GM21529 (cell line): ENCODE data around the gene EIPR1.
A peak's percentile ranks its signal among the peaks of the same experiment; 100 is the strongest.

Source experiments
- ATAC-seq: cut with Tn5 transposase; IDR thresholded peaks from one replicate; pipeline ENCODE4 v1.9.1; 2021; ENCODE audit not compliant: unreplicated experiment

Gene EIPR1

GRCh38 chr2:3309496-3310355 is 67.9 kb downstream of the EIPR1 start:
- no peak for ATAC-seq

GRCh38 chr2:3307901-3308300 is 69.7 kb downstream of the EIPR1 start:
- ATAC-seq, result no peak

- ATAC-seq, result no peak
Measured at GRCh38 chr2:3307236-3307635, 70.4 kb downstream of the EIPR1 start.

DNA sequence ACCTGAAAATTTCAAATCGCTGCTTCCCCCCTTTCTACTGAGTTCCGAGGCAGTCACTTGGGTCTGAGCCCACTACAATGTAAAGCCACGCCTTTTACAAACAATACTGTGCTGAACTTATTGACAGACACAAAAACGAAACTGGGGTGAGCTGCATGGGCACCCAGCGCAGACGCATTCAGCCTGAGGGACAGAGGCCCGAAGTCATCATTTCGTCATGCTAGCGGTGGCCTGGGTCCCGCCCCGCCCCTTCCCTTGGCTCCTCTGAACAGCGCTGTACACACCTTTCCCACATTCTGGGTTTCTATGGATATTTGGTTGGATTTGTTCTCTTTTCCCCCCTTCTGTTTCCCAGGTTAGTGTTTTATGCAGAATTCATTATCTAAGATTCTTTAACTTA is 71.7 kb downstream of the EIPR1 start:
- no peak for ATAC-seq

GRCh38 chr2:3305431-3305830 is 72.2 kb downstream of the EIPR1 start:
- ATAC-seq, result no peak

- peak; percentile 99 for ATAC-seq
Measured at GRCh38 chr2:3303583-3304406, 73.8 kb downstream of the EIPR1 start.

DNA sequence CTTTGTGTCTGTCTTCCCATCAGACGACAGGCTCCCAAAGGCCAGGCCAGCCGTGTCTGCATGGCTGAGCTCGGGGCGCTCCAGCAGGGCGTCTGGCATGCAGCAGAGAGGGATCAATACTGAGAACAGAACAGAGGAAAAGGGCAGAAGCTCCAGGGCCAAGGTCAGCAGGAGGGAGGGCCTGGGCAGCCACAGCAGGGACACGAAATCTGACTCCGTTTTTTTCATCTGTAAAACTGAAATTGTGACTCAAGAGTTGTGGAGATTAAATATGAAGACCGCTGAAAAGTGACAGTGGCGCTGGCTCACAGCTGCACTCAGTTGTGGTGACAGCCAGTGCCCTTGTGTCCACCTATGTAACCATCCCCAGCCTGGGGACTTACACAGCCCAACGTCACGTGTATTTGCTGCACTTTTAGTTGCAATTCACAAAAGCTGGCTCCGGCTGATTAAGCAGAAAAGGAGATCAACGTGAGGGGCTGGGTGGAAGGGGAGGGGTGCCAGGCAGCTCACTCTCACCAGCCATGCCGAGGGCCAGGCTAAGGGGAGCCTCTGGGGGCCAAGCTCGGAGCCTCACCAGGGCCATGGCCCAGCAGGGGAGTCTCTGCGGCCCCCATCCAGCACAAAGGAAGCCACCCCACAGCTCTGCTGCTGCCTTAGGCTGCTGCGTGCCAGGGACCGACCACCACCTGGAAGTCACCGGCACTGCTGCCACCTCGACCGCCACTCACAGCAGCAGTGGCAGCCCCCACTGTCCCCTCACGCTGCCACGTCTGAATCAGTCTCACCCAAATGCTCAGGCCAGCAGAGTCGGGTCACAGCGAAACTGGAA is 74.7 kb downstream of the EIPR1 start:
- peak; percentile 20 for ATAC-seq

DNA sequence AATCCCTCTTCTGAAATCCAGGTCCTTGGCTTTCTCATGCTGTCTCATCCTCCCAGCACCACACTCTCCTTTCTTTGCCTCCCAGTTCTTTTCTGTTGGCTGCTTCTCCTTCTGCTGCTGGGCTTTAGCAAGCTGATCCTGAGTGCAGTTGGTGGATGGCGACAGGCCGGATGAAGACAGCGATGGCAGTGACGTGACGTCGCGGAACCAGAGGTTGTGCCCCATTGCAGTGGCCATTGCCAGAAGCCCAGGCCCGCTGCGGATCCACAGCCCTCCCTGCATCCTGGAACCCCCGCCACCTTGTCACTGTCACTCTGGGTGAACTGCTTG is 75.2 kb downstream of the EIPR1 start:
- no peak for ATAC-seq

DNA sequence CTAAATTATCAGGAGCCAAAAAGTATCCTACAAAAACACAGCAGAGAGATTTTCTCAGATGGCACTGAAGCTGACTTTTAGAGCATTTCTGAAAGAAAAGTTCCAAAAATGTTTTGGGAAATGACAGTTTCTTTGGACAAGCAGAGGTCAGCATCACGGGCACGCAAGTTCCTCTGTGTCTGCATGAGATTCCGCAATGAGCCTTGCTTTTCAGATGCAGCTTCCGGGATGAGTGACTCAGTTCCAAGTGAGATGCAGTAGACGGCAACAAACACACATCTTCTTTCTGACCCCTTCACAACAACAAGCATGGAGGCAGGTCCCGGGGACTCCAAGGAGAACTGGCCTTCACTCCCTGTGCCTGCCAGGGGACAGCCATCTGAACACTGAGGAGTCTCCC is 76.6 kb downstream of the EIPR1 start:
- ATAC-seq, result no peak

DNA sequence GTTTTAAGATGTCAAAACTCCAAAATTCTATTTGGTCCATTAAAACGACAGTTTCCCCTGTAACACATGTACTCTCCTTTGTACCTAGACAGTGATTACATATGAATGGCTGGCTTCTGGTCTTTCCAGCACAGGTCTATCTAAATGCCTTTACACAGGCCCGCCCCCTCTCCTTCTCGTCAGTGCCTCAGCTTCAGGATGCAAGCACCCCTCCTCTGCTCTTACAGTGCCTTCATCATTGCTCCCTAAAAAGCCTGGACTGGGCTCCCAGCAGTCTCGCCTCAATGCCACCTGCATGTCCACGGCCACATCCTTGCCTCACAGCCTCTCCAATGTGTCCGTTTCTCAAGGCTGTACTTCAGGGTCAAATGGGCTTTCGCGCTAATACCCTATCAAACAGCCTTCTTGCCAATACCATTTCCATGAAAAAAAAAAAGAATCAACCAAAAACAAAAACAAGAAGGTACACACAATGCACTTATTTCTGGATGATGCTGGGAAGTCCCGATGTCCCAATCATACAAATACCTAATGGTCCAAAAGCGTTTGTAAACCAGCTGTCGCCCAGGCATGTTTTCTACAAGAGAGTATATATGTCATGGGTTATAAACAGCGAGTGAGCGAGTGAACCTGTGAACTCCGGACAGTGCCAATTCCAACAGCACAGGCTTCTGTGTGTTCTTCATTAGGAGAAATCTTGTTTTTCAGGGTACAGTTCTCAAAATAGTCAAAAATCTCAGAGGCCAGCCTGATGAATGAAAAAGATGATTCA is 77.2 kb downstream of the EIPR1 start:
- ATAC-seq, result no peak

GRCh38 chr2:3299703-3300102 is 77.9 kb downstream of the EIPR1 start:
- no peak for ATAC-seq

DNA sequence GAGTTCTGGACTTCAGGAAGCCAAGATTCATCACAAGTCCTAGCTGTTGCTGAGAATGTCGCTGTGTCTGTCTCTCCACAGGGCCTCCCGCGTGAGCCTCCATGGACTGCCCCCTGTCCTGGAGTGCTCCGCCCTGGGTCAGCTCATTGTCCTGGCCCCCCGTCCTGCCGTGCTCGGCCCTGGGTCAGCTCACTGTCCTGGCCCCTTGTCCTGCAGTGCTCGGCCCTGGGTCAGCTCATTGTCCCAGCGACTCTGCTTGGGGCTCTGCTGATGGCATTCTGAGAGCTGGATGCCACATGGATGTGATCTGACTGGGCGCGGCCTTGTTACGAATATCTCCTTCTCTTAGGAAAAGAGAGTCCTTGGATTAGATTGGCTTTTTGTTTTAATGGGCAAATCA is 78.5 kb downstream of the EIPR1 start:
- ATAC-seq, result no peak

GRCh38 chr2:3298191-3298590 is 79.4 kb downstream of the EIPR1 start:
- ATAC-seq, result no peak

DNA sequence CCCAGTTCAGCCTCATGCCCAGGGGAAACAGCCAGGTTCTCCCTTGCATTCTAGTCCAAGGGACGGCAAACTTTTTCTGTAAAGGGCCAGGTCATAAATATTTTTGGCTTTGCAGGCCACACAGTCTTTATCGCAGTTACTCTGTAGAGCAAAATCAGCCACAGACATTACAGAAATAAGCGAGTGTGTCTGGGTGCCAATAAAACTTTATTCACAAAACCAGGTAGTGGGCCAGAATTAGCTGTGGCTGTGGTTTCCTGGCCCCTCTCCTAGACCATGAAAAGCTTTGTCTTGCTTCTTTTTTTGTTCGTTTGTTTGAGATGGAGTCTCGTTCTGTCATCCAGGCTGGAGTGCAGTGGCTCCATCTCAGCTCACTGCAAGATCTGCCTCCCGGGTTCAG is 80.1 kb downstream of the EIPR1 start:
- no peak for ATAC-seq

GRCh38 chr2:3296182-3296972 is 81.2 kb downstream of the EIPR1 start:
- ATAC-seq, result no peak

DNA sequence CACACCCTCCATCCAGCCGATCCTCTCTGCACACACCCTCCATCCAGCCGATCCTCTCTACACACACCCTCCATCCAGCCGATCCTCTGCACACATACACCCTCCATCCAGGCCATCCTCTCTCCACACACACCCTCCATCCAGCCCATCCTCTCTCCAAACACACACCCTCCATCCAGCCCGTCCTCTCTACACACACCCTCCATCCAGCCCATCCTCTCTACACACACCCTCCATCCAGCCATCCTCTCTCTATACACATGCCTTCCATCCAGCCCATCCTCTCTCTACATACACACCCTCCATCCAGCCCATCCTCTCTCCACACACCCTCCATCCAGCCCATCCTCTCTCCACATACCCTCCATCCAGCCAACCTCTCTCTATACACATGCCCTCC is 83.1 kb downstream of the EIPR1 start:
- no peak for ATAC-seq

GRCh38 chr2:3294069-3294468 is 83.5 kb downstream of the EIPR1 start:
- ATAC-seq, result no peak

- ATAC-seq, result no peak
Measured at GRCh38 chr2:3293221-3293620, 84.4 kb downstream of the EIPR1 start.

DNA sequence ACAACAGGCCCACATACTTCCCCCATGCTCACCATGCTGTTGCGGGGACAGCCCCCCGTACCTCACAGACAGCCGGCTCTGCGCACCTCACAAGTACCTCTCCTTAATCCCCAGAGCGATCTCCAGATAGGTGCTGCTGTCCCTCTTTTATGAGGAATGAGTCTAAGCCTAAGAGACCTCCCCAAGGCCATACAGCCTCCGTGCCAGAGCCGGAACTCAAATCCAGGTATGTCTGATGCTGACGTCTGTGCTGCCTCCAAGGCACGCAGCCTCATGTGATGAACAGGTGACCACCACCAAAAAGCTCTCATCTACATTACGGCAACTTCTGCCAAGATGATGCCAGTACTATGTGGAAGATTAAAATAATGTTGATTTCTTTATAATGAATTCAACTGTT is 85.2 kb downstream of the EIPR1 start:
- no peak for ATAC-seq

DNA sequence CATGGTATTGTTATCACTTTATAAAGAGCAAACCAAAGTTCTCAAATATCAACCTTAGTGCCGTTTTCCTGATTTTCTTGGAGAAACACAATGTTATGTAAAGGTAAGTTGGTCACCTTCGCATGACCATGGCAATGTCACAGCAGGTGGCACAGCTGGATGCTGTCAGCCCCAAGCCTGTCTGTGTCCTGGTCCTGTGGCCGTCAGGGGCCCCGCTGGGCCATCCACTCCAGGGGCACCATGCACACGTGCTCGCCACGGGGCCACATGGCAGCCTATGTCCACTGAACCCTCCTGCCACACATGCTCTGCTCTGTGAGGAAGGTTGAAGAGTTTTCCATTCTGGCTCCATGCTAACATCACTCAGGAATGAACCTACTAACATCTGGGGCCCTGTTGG is 85.9 kb downstream of the EIPR1 start:
- no peak for ATAC-seq
